Endometrial microvascular endothelial cells (primary cell): ENCODE measurements around the gene ATP8B3. TPM values are rescaled to one million over a fixed set of nuclear protein-coding genes. Genes with fewer than 3 reads are reported as not detected.

Experiments used
- in situ Hi-C: cut with HindIII; loops from 2 replicates; pipeline ENCODE4 v1.10.0; 2017; ENCODE audit warnings: low sequenced_read_pairs, low pct_unique_long_range_greater_than_20kb; ENCODE audit errors: inconsistent ontology term
- total RNA-seq: library from RNA; depleted of rRNA; stranded (reverse); fragments of >200 nt; gene quantifications from one replicate; pipeline ENCODE4 v1.2.3, GENCODE V29; 2015; ENCODE audit errors: inconsistent ontology term

Gene ATP8B3
- total RNA-seq, 1 donor from 2014 or later, result 2.0 TPM

DNA sequence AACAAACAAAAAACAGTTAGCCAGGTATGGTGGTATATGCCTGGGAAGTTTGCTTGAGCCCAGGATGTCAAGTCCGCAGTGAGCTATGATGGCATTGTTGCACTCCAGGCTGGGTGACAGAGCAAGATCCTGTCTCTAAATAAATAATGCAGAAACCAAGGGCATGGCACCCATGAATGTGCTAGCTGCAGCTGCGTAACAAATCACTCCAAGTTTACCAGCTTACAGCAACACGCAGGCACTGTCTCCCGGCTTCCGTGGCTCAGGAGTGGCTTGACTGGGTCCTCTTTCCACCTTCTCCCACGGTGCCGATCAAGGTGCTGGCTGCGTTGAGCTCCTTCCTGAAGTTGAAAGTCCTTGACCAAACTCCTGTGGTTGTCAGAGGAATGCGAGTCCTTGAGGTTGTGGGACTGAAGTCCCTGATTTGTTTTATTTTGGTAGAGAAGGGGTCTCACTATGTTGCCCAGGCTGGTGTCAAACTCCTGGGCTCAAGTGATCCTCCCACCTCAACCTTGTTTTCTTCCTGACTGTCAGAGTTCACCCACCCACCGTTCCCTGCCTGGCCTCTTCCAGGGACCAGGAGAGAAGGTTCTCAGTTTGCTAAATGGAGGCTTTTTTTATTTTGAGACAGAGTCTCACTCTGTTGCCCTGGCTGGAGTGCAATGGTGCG is 72.0 kb downstream of the ATP8B3 start:
- in situ Hi-C loops, result no loop called here

DNA sequence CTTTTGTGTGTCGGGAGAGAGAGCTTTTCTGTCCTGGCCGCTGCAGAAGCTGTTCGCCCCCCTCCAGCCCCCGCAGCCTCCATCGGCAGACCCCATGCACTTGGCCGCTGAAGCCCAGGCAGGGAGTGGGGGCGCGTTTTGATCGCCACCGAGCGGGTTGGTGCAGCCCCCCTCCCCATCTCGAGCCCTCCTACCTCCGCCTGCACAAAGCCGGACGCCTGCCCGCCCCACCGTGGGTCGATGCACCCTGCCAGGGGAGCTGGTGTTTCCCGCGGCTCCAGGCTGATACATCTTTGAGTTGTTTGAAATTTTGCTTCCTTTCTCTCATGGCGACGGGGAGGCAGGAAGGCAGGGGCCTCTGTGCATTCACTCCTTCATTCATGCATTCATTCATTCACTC is 75.1 kb downstream of the ATP8B3 start:
- in situ Hi-C loops, result no loop called here

DNA sequence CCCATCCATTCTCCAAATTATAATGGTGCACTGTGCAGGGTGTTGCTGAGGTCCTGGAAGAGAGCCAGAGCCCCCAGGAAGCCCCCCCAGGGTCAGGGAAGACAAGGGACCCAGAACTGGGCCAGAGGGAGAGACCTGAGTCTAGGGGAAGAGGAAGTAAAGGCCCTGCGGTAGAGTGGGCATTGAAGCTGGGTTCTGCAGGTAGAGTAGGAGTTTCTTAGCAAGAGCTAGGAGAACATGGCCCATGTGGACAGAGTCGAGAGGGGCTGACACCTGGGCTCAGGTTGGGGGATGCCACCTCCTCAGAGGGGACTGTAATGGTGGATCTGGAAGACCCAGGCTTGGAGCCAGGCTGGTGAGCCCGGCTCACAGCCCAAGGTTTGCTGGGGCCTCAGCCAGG is 75.8 kb downstream of the ATP8B3 start:
- in situ Hi-C loops, result no loop called here

DNA sequence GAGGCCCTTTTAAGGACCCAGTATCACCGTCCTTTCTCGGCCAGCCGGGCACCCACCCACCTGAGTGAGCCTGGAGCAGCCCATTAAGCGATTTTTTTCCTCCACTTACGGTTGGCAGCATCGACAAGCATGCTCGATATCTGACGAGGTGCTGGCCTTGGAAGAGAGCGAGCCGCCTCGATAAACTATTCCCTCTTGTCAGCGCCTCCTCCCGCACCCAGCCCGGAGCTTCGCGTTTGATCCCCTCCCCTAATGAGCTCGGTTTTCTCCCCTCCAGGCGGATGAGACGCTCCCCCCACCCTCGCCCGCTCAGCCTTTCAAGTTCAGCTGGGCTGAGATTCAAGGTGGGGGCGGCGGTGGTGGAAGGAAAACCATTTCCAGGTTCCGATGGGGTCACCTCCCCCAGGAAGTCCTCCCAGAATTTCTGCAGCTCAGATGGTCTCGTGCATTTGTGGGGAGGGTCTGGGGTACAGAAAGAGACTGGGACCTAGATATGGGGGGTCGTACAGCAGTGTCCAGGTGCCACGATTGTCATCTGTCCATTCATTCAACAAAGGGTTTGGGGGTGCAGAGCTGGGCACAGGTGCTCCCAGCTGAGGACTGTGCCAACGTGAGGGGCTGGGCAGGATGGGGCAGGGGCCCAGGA is 77.6 kb downstream of the ATP8B3 start:
- in situ Hi-C loops, result no loop called here

Other genes with a start within 250 kb of the ATP8B3 start
- gene MEX3D, start 244.0 kb downstream of the ATP8B3 start, total RNA-seq, result 41.4 TPM
- 120 TPM for gene MBD3, start 219.4 kb downstream of the ATP8B3 start, total RNA-seq
- gene UQCR11, start 206.8 kb downstream of the ATP8B3 start, total RNA-seq, result 46.6 TPM
- 124 TPM for gene TCF3, start 159.7 kb downstream of the ATP8B3 start, total RNA-seq
- gene ONECUT3, start 58.8 kb downstream of the ATP8B3 start, total RNA-seq, result not detected
- 15.7 TPM for gene REXO1, start 36.2 kb upstream of the ATP8B3 start, total RNA-seq
- gene KLF16, start 51.3 kb upstream of the ATP8B3 start, total RNA-seq, result 12.9 TPM
- 149 TPM for gene ABHD17A, start 73.2 kb upstream of the ATP8B3 start, total RNA-seq
- 15.5 TPM for gene ADAT3, start 93.1 kb upstream of the ATP8B3 start, total RNA-seq
- 83.0 TPM for gene SCAMP4, start 93.1 kb upstream of the ATP8B3 start, total RNA-seq
- 63.7 TPM for gene CSNK1G2, start 128.9 kb upstream of the ATP8B3 start, total RNA-seq
- gene BTBD2, start 203.4 kb upstream of the ATP8B3 start, total RNA-seq, result 88.5 TPM
- 111 TPM for gene MKNK2, start 239.0 kb upstream of the ATP8B3 start, total RNA-seq